HepG2 (cell line): ENCODE measurements around the gene GPC6. TPM values are rescaled to one million over a fixed set of nuclear protein-coding genes. Genes with fewer than 3 reads are reported as not detected.

Experiments
- ARID5B ChIP-seq: IDR thresholded peaks from 2 replicates; pipeline ENCODE4 v1.4.0; 2020; ENCODE audit warnings: mild to moderate bottlenecking, missing genetic modification reagents
- ASH2L ChIP-seq: fragments of 300-600, 200-600 bp; sonication (generic); IDR thresholded peaks from 2 replicates; pipeline ENCODE4 v1.7.0; 2017; ENCODE audit warnings: low read depth, mild to moderate bottlenecking, moderate library complexity, mixed read lengths, low read length; ENCODE audit not compliant: insufficient read length
- FOXP4 ChIP-seq: sonication (generic); formaldehyde crosslinking; IDR thresholded peaks from 2 replicates; pipeline ENCODE4 v1.4.0; 2020; ENCODE audit warnings: missing genetic modification reagents
- HMG20A ChIP-seq: IDR thresholded peaks from 2 replicates; pipeline ENCODE4 v1.6.1; 2016; ENCODE audit warnings: borderline replicate concordance
- HNF4A ChIP-seq: sonication (generic); formaldehyde crosslinking; IDR thresholded peaks from 2 replicates; pipeline ENCODE4 v1.4.0; 2020; ENCODE audit warnings: missing genetic modification reagents
- HOMEZ ChIP-seq: IDR thresholded peaks from 2 replicates; pipeline ENCODE4 v1.6.1; 2016; ENCODE audit warnings: low read depth
- KDM5A ChIP-seq: fragments of 200-600 bp; sonication (generic); IDR thresholded peaks from 2 replicates; pipeline ENCODE4 v1.7.0; 2018; ENCODE audit warnings: antibody characterized with exemption, mild to moderate bottlenecking, low read length, borderline replicate concordance
- MEF2D ChIP-seq: sonication (generic); formaldehyde crosslinking; IDR thresholded peaks from 2 replicates; pipeline ENCODE4 v1.5.1; 2020; ENCODE audit warnings: mild to moderate bottlenecking, missing genetic modification reagents
- NKX3-1 ChIP-seq: sonication (generic); formaldehyde crosslinking; IDR thresholded peaks from 2 replicates; pipeline ENCODE4 v1.5.0; 2020; ENCODE audit warnings: missing genetic modification reagents
- PHF5A ChIP-seq: IDR thresholded peaks from one replicate; pipeline ENCODE4 v1.6.1; 2018; ENCODE audit warnings: low read depth, missing genetic modification reagents; ENCODE audit not compliant: unreplicated experiment
- RARA ChIP-seq: IDR thresholded peaks from 2 replicates; pipeline ENCODE4 v1.6.1; 2016; ENCODE audit warnings: missing genetic modification reagents, missing compliant biosample characterization
- RXRB ChIP-seq: IDR thresholded peaks from 2 replicates; pipeline ENCODE4 v1.6.1; 2016; ENCODE audit warnings: borderline replicate concordance, missing genetic modification reagents, missing compliant biosample characterization
- SCMH1 ChIP-seq: sonication (generic); formaldehyde crosslinking; IDR thresholded peaks from 2 replicates; pipeline ENCODE4 v1.9.0; 2021; ENCODE audit warnings: missing genetic modification reagents, mild to moderate bottlenecking, borderline replicate concordance
- SOX5 ChIP-seq: IDR thresholded peaks from 2 replicates; pipeline ENCODE4 v1.6.1; 2016; ENCODE audit warnings: borderline replicate concordance
- SOX6 ChIP-seq, 2 experiments: fragments of 450-650 bp in 1 of 2; sonication (generic) in 1 of 2; formaldehyde crosslinking in 1 of 2; IDR thresholded peaks; 2 replicates each; pipeline versions ENCODE4 v1.4.0 to v1.6.1; 2017 to 2020; ENCODE audit warnings: antibody characterized with exemption in 1 of 2, mild to moderate bottlenecking in 1 of 2, missing genetic modification reagents in 1 of 2
- TFAP4 ChIP-seq: sonication (generic); IDR thresholded peaks from 2 replicates; pipeline ENCODE4 v1.6.1; 2016; ENCODE audit warnings: low read depth, borderline replicate concordance
- ZBTB43 ChIP-seq: sonication (generic); formaldehyde crosslinking; conservative IDR thresholded peaks from 2 replicates; pipeline ENCODE4 v1.4.0; 2020; ENCODE audit warnings: missing genetic modification reagents
- ZNF354B ChIP-seq: sonication (generic); formaldehyde crosslinking; IDR thresholded peaks from 2 replicates; pipeline ENCODE4 v1.8.0; 2022; ENCODE audit warnings: mild to moderate bottlenecking, missing genetic modification reagents
- ZNF614 ChIP-seq: IDR thresholded peaks from 2 replicates; pipeline ENCODE4 v1.6.1; 2018; ENCODE audit warnings: missing biosample characterization, missing genetic modification reagents, inconsistent platforms, borderline replicate concordance
- polyA plus RNA-seq, 8 experiments: library from polyadenylated mRNA; depleted of rRNA in 3 of 8; stranded (reverse) in 7 of 8; unstranded in 1 of 8; fragments of >200 nt; fragmentation: Illumina TruSeq in 4 of 8; extraction: Trizol in 4 of 8; gene quantifications; 2 replicates each; pipeline versions ENCODE4 v1.2.1 to v1.2.3, GENCODE V29; 2011 to 2016; ENCODE audit warnings: low read depth in 4 of 8, missing spikeins in 1 of 8, mixed read lengths in 1 of 8; ENCODE audit not compliant: insufficient read depth in 1 of 8
- total RNA-seq, 5 experiments: library from RNA; depleted of rRNA; stranded (reverse); fragments of >200 nt; fragmentation: Illumina TruSeq; extraction: Trizol; gene quantifications; 2 replicates each; pipeline ENCODE4 v1.2.3, GENCODE V29; 2016; ENCODE audit warnings: low read depth in 1 of 5

The GPC6 gene
- total and polyA plus RNA-seq, 2 of the 13 experiments (the other 11 are each of a cell fraction or from before 2014, with no cell fraction given): 24.5 to 33.9 TPM

- peak; percentile 46 for TF ChIP-seq FOXP4 (CRISPR knock-in tag)
- peak; percentile 38; the same call in 1 of the 2 replicates for TF ChIP-seq SOX5 (CRISPR knock-in tag)
- no peak for TF ChIP-seq SCMH1 (CRISPR knock-in tag)
- TF ChIP-seq ZBTB43 (CRISPR knock-in tag): 0 out of 2 replicates have a peak, but pooled peaks have one; percentile 21
- peak; percentile 64; the same call in 1 of the 2 replicates for TF ChIP-seq HMG20A
- 0 out of 2 replicates have a peak, but pooled peaks have one; percentile 48 for TF ChIP-seq NKX3-1 (CRISPR knock-in tag)
- TF ChIP-seq MEF2D (CRISPR knock-in tag): peak; percentile 100
- TF ChIP-seq HNF4A (CRISPR knock-in tag): peak; percentile 85
- TF ChIP-seq HOMEZ (CRISPR knock-in tag): peak; percentile 66; the same call in 1 of the 2 replicates
- peak; percentile 64 for TF ChIP-seq PHF5A (CRISPR knock-in tag)
- TF ChIP-seq ZNF354B (CRISPR knock-in tag): no peak
- peak; percentile 86 for TF ChIP-seq ARID5B
- TF ChIP-seq RARA (CRISPR knock-in tag): peak; percentile 58
- no peak for TF ChIP-seq ZNF614 (CRISPR knock-in tag)
- TF ChIP-seq TFAP4: no peak
- peak; percentile 32; the same call in 1 of the 2 replicates for TF ChIP-seq KDM5A
- TF ChIP-seq RXRB: peak; percentile 94
- peak; percentile 92 for TF ChIP-seq ASH2L
- TF ChIP-seq SOX6 (IDR thresholded peaks at IDR 0.05): no peak
- TF ChIP-seq SOX6 (CRISPR knock-in tag; IDR thresholded peaks at IDR 0.05): peak; percentile 39; the same call in 1 of the 2 replicates
These were observed 540.7 kb downstream of the GPC6 start (continued) for GRCh38 chr13:93767180-93767916.
